NCI-H2196 (cell line): ENCODE data around the gene KLF3.
A peak's percentile ranks its signal among the peaks of the same experiment; 100 is the strongest.

Source experiments
- DNase-seq: peaks from one replicate; lab custom pipeline; 2025; ENCODE audit not compliant: unreplicated experiment; lab: John Stamatoyannopoulos, UW

KLF3 gene

DNA sequence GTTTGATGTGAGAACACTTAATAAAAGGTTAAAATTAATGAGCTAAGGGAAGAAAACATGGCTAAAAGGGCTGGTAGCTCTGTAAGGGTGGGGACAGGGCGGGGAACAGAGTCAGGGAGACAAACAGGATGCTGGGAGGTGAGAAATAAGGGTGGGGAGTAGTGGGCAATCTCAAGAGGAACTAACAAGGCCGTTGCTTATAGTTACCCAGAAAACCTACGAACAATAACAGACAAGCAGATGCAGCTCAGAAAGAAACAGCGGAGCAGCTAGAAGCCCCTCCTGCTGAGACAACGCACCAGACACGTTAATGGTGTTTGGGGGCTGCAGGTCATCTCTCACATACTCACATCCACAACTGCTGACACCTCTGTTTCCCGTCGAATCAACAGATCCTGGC lies 9.7 kb upstream of the KLF3 start:
- no peak for DNase-seq

- DNase-seq: no peak
Measured at GRCh38 chr4:38656111-38656510, 7.9 kb upstream of the KLF3 start.

- no peak for DNase-seq
Measured at GRCh38 chr4:38659346-38659745, 4.7 kb upstream of the KLF3 start.

DNA sequence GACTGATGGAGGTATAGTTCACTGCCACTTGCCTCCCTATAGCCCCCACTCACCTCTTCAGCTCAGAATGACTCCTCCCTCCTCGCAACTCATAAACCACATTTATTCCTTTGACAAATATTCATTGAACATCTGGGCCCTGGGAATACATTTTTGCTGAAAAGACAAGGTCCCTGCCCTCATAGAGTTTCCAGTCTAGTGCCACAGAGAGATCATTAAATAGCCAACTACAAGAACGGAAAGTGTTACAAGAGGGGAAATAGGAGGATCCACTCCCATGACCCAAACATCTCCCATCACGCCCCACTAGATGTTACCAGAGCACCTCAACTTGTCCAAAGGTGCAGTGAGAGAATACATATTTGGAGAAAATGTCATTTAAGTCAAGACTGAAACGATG lies 3.2 kb upstream of the KLF3 start:
- DNase-seq: no peak

- DNase-seq: no peak
Measured at GRCh38 chr4:38661371-38661770, 2.6 kb upstream of the KLF3 start.

DNA sequence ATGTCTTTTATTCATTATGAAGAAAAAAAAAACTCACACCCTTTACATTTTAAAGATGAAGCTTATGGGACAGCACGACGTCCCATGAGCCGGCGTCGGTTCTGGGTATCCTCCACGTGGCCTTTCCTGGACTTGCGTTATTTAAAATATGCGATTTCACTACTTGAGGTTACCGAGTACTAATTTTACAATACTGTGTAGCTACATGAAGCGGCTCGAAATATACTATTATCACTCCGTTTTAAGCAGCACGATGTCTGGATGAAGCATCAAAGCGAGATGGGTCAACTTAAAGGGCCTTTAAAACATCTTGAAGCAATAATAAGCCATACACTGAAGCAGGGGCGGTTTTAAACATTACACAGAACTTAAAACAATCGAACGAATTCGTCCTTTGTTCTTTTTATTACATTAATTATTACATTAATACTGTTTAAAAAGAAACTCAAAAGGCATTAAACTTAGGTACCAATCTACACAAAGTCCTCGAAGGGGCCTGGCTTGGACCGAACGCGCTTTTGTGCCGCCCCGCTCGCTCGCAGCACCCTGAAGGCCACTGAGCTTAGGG lies 1.4 kb upstream of the KLF3 start:
- DNase-seq: no peak

DNA sequence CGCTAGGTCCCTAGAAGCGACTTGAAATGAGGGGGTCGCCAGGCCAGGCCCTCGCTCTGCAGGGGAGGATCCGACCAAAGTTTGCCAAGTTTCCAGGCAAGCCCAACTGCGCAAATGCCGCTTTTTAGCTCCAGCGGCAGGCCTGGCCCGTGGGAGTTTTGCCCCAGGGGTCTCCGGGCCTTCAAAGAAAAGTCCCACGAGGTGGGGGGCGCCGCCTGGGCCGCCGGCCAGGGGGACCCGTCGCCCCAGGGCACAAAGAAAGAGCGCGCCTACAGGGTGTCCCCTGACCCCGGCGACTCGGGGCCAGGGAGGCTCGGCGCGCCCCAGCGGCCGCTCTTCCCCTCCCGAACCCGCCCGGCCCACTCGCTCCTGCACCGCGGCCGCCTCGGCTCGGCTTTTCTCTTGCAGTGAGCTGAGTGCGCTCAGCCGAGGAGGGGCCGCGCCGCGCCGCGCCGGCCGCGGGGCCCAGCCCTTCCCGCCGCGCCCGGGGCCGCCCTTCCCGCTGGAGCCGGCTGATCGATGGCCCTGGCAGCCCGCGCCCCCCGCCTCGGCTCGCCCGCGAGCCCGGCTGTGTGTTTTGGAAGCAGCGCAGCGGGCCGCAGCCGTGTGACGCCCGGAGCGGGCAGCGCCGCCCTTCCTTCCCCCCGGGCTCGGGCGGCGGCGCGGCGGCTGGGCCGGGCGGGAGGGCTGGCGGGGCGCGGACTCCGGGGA lies 754 bp upstream of the KLF3 start:
- no peak for DNase-seq

GRCh38 chr4:38664706-38665401 lies 855 bp downstream of the KLF3 start:
- DNase-seq: peak; percentile 71

GRCh38 chr4:38665551-38666411 lies 1.8 kb downstream of the KLF3 start:
- no peak for DNase-seq

DNA sequence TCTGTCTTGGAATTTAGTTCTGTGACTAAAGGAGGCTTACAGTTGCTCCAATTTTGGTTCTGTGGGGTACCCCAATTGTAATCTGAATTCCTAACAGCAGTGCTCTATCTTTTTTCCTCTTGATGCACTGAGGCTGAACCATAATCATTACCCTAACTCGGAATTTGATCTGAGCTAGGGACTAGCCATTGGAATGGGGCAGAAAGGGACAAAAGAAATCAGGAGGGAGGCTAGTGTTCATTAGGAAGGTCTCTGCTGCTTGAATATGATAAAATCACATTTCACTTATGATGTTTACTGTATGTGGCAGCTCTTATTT lies 2.7 kb downstream of the KLF3 start:
- DNase-seq: peak; percentile 51

- DNase-seq: peak; percentile 91
Measured at GRCh38 chr4:38667085-38667893, 3.3 kb downstream of the KLF3 start.

GRCh38 chr4:38668203-38668971 lies 4.4 kb downstream of the KLF3 start:
- DNase-seq: no peak

- DNase-seq: no peak
Measured at GRCh38 chr4:38669208-38669607, 5.2 kb downstream of the KLF3 start.

DNA sequence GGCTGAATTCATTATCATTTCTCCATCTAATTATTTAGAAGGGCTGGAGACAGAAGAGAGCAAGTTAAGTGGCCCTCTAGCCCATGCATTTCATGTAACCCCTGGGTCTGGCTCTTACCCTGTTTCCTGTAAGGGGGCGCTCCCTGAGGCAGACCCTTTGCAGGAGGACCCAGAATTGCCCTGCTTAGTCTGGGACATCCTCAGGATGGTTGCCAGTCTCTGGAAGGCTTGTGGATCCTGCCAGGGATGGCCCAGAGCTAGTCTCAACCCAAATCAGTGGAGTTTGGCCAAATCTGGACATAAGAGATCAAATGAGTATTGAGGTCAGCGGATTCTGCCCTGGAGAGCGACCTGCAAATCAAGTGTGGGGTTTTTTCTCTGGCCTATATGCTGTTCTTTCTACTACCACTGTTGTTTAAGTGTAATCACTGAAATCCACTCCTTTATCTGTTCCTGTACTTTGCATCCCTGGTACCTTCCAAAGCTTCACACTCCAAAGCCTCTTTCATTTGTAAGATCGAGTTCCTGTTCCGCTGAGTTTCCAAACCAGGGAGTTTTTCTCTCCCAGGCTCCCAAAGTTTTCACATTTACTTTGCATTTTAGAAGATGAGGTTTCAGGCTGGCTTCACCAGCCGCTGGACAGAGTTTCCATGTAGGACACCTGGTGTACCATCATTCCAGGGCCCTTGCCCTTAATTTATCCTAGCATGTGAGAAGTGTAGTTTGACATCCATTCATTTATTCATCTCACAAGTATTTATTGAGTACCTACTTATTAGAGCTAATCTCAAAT lies 6.3 kb downstream of the KLF3 start:
- DNase-seq: no peak

- peak; percentile 51 for DNase-seq
Measured at GRCh38 chr4:38670939-38671591, 7.1 kb downstream of the KLF3 start.

GRCh38 chr4:38671592-38671940 lies 7.6 kb downstream of the KLF3 start:
- no peak for DNase-seq

GRCh38 chr4:38672074-38672396 lies 8.0 kb downstream of the KLF3 start:
- no peak for DNase-seq

DNA sequence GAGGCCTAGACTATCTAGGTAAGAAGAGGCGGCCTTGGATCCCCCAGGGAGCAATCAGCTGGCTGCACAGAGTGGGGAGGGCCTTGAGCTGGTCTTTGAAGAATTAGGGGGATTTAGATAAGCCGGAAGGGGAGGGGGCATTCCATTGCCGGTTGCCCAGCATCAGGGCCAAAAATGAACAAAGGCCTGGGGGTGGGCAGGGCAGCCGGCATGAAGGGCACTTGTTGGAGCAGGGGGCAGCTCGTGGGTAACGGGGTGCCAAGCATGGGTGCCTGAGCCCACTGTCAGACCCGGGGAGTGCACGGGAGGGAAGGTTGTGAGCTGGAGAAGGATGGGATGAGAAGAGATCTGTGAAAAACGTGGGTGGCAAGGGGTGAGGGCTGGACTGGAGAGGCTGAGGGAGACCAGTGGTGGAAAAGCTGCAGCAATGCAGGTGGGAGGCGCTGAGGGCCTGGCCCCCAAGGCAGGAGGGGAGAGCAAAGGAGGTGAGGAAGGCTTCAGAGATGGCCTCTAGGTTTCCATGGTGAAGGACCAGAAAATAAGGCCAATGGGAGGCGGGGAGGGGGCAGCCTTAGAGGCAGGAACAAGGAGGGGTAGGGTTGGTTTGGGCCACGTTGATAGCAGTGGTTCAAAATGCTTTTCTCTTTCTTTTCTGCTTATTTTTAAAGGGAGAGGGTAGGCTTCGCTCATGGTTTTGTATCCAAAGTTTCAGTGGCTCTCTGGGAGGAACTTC lies 8.6 kb downstream of the KLF3 start:
- DNase-seq: no peak
